Measurements from ENCODE around the gene AGMO.

The AGMO gene

DNA sequence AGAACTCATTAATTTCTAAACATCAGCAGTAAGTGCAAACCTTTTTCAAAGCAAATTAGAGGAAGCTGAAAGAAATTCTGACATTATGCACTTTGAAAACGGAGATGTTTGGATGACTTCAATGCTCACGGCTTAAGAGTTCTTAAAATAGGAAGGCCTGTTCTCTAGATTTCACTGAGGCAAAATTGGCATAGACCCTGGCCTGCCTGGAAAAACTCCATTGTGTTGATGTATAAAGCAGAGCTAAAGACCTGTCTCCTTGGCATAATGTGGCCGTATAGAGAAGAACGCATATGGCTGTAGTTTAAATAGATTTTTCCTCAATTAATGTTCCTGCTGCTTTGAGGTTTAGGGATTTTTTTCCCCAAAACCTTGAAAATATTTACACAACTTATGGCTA lies 24.5 kb upstream of the AGMO start:
- Histone ChIP-seq H3K36me3 (no peaks in the 10 kb centered on the region), H3K27ac (no peak overlapping the region), H3K9me3 (ENCODE audit: severe bottlenecking) (no peaks in the 10 kb centered on the region), H3K27me3 (ENCODE audit: insufficient read depth, low read depth, severe bottlenecking) (no peaks in the 10 kb centered on the region), H3K4me3 (ENCODE audit: low read depth, low read length) (no peak overlapping the region)
- TF ChIP-seq, protein P1, sequence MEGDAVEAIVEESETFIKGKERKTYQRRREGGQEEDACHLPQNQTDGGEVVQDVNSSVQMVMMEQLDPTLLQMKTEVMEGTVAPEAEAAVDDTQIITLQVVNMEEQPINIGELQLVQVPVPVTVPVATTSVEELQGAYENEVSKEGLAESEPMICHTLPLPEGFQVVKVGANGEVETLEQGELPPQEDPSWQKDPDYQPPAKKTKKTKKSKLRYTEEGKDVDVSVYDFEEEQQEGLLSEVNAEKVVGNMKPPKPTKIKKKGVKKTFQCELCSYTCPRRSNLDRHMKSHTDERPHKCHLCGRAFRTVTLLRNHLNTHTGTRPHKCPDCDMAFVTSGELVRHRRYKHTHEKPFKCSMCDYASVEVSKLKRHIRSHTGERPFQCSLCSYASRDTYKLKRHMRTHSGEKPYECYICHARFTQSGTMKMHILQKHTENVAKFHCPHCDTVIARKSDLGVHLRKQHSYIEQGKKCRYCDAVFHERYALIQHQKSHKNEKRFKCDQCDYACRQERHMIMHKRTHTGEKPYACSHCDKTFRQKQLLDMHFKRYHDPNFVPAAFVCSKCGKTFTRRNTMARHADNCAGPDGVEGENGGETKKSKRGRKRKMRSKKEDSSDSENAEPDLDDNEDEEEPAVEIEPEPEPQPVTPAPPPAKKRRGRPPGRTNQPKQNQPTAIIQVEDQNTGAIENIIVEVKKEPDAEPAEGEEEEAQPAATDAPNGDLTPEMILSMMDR (IDR thresholded peaks at IDR 0.05; ENCODE audit: low read depth, low read length), result no peak
- no peak for DNase-seq

DNA sequence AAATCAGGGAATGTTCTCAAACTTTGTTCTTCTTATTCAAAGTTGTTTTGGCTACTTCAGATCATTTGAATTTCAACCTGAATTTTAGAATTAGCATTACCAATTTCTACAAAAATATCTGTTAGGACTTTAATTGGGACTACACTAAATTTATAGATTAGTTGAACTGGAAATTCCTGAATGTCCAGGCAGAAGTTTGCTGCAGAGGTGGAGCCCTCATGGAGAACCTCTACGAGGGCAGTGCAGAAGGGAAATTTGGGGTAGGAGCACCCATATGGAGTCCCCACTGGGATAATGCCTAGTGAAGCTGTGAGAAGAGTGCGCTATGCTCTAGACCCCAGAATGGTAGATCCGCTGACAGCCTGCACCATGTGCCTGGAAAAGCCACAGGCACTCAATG lies 22.8 kb upstream of the AGMO start:
- H3K27ac ChIP-seq, result no peak overlapping the region
- TF ChIP-seq, protein P1 (IDR thresholded peaks at IDR 0.05; ENCODE audit: low read depth, low read length), result no peak
- H3K27me3 ChIP-seq (ENCODE audit: insufficient read depth, low read depth, severe bottlenecking), result no peaks in the 10 kb centered on the region
- no peak for DNase-seq
- H3K36me3 ChIP-seq, result no peaks in the 10 kb centered on the region
- H3K9me3 ChIP-seq (ENCODE audit: severe bottlenecking), result no peaks in the 10 kb centered on the region
- no peak overlapping the region for H3K4me3 ChIP-seq (ENCODE audit: low read depth, low read length)

DNA sequence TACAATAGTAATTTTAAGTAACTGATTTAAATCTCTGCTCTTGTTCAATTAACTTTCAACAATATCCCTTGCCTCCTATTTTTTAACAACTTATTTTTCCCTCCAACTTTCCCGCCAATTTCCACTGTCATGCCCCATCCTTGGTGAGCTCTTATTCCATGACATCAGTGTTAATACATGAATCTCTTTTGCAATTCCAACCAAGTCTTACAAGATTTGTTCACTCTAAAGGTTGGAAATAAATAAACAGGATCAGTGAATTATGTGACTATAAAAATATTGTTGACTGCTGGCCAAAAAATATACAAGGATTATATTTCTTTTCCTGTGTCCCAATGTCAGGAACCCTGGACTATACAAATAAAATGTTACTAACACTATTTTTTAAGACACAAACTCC lies 21.0 kb upstream of the AGMO start:
- no peak for DNase-seq
- Histone ChIP-seq H3K27me3 (ENCODE audit: insufficient read depth, low read depth, severe bottlenecking) (no peaks in the 10 kb centered on the region), H3K9me3 (ENCODE audit: severe bottlenecking) (no peaks in the 10 kb centered on the region), H3K27ac (no peak overlapping the region), H3K36me3 (no peaks in the 10 kb centered on the region), H3K4me3 (ENCODE audit: low read depth, low read length) (no peak overlapping the region)
- TF ChIP-seq, protein P1 (IDR thresholded peaks at IDR 0.05; ENCODE audit: low read depth, low read length), result no peak

DNA sequence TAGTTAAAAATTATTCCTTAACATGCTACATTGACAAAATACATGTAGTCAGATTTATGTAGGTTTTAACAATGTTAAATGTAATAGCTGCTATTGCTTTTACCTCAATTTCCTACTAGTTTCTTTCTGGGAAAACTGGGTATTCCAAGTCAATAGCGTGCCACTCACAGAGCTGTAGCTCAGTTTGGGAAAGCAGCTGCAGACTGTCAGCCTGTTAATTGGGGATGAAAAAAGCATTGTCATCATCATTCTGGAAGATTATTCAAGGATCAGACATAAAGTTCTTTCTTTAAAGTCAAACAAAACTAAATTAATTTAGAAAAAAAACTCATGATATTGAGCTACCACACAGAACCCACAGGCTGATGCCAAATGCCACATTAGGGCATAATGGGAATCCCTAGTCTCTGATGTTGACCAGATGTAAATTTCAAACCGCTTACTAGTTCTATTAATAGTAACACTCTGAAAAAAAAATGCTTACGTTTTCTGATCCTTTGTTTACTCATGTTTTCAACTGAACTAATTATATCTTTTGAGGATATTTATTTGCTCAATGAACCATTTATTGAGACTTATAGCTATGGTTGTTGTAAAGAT lies 19.6 kb upstream of the AGMO start:
- H3K27me3 ChIP-seq (ENCODE audit: insufficient read depth, low read depth, severe bottlenecking), result no peaks in the 10 kb centered on the region
- TF ChIP-seq, protein P1 (IDR thresholded peaks at IDR 0.05; ENCODE audit: low read depth, low read length), result no peak
- H3K27ac ChIP-seq, result no peak overlapping the region
- H3K36me3 ChIP-seq, result no peaks in the 10 kb centered on the region
- H3K9me3 ChIP-seq (ENCODE audit: severe bottlenecking), result no peaks in the 10 kb centered on the region
- DNase-seq, result no peak
- H3K4me3 ChIP-seq (ENCODE audit: low read depth, low read length), result no peak overlapping the region

DNA sequence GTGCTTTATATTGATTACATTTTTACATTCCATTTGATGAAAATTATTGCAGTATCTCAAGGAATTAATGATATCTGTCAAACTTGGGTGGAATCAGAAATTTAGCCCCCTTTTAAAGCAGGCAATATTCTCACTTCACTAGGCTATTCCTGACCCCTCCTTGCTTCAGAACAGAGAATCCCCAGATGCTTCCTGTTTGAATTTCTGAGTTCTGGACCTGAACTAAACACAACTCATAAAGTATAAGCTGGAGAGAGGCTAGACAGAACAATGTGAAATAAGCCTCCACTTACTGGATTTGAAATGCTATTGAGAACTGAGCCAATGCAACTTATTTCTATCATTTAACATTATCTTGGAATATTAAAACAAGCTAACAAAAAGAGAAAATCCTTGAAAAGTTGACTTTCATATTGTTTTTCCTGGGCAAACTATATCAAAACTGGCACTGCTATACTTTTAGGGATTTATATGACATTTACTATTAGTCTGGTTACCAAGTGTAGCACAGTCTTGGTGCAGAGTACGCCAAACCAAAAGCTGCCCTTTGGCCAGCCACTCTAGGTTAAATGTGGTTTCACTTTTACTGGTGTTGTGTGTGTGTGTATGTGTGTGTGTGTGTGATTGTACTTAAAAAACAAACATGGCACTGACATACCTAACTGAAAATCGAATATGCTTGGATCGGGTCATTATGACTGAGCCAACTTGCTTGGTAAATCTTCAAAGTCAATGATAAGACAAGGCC lies 19.0 kb upstream of the AGMO start:
- Histone ChIP-seq H3K36me3 (no peaks in the 10 kb centered on the region), H3K27ac (no peak overlapping the region), H3K4me3 (ENCODE audit: low read depth, low read length) (no peak overlapping the region), H3K9me3 (ENCODE audit: severe bottlenecking) (no peaks in the 10 kb centered on the region), H3K27me3 (ENCODE audit: insufficient read depth, low read depth, severe bottlenecking) (no peaks in the 10 kb centered on the region)
- TF ChIP-seq, protein P1 (IDR thresholded peaks at IDR 0.05; ENCODE audit: low read depth, low read length), result no peak
- DNase-seq, result no peak

All from WERI-Rb-1 (cell line).